ENCODE data around the gene ECE1. TPM values are rescaled to one million over a fixed set of nuclear protein-coding genes. Genes with fewer than 3 reads are reported as not detected.

The ECE1 gene
- total RNA-seq, 2 donors from 2014 or later: 99.0 to 149 TPM

DNA sequence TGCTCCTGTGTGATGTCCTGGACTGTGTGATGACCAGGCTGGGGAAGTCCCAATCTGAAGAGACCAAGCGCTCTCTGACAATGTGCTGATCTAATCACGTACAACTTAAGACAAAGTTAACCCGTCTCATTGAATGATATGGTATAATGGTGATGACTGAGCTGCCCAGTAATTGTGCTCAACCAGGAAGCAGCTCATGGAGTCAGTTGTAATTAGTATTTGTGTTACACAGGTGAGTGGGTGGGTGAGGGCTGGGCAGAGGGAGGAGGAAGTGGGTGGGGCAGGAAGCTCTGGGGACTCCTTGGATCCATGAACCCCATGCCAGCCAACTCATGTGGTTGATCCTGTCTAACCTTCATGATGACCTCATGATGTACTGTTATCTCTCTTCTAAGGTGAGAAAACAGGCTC lies 8.7 kb upstream of the ECE1 start:
- no peak for TF ChIP-seq CTCF (IDR thresholded peaks at IDR 0.05)
- Histone ChIP-seq H3K4me3 (no peak overlapping the region), H3K9ac (ENCODE audit: low read depth in 2 of 2, low read length in 2 of 2) (peak overlapping the region in 1 of 2 donors; percentile 40), H3K36me3 (no peaks in the 10 kb centered on the region), H3K27ac (peak overlapping the region; percentile 39), H3K4me1 (peaks cover 11% of the 10 kb centered on the region), H3K9me3 (no peaks in the 10 kb centered on the region), H3K27me3 (no peaks in the 10 kb centered on the region)
- intact Hi-C loops (cut with DNase I): no loop called here
- DNase-seq: peak; percentile 69

DNA sequence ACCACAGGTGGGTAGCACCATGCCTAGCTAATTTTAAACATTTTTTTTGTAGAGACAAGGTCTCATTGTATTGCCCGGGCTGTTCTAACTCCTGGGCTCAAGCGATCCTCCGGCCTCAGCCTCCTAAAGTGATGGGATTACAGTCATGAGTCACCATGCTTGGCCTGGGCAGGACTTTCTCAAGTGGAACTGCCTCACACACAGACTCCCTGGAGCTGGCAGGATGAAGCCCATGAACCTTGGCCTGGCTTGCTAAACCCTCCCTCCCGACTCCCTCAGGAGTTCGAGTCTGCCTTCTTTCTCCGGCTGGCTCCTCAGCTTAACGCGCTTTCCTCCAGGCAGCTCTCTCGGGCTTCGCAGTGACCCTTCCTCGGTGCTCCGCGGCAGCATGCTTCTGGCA lies 7.7 kb upstream of the ECE1 start:
- no peak for DNase-seq
- intact Hi-C loops (cut with DNase I): no loop called here
- peak overlapping the region in 1 of 2 donors; percentile 40 for H3K9ac ChIP-seq (ENCODE audit: low read depth in 2 of 2, low read length in 2 of 2)
- no peaks in the 10 kb centered on the region for H3K9me3 ChIP-seq
- no peak overlapping the region for H3K4me3 ChIP-seq
- H3K4me1 ChIP-seq: peaks cover 11% of the 10 kb centered on the region
- H3K27me3 ChIP-seq: no peaks in the 10 kb centered on the region
- H3K27ac ChIP-seq: peak overlapping the region; percentile 39
- H3K36me3 ChIP-seq: no peaks in the 10 kb centered on the region
- no peak for TF ChIP-seq CTCF (IDR thresholded peaks at IDR 0.05)

DNA sequence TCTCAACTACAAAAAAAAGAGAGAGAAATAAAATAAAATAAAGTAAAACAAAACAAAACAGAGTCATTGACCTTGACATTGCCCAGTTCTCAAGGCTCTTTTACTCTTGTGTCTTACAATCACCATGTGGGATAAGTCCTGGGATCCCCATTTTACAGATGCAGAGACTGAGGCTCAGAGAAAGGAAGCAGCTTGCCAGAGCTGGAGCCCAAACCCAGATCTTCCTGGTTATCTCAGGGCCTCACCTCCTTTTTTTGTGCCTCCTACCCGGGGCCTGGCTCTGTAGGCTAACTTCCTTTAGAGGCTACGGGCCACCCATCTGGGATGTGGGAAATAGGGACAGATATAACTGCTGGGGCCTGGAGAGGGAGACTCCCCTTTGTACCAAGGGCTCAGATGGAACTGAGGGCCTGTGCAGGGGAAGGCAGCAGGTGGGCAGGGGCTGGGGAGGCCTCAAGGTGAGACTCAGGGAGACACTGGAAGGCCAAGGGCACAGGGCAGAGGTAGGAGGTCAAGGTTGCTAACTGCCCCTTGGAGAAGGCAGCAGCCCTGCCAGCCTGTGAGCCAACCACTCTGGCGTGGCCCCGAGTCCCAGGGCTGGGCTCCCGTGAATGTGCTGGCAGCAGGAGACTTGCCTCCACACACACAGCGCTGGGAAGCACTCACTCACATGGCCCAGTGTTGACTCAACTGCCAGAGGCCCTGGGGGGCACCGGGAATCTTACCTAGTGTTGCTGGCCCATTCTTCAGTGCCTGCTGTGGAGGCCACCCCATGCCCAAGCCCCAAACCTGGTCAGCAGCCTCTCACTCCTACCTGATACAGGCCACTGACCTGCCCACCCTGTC lies 6.5 kb upstream of the ECE1 start:
- intact Hi-C loops (cut with DNase I): no loop called here
- peaks cover 5% of the 10 kb centered on the region for H3K4me1 ChIP-seq
- H3K9me3 ChIP-seq: no peaks in the 10 kb centered on the region
- H3K36me3 ChIP-seq: no peaks in the 10 kb centered on the region
- no peak overlapping the region for H3K27ac ChIP-seq
- DNase-seq: no peak
- H3K9ac ChIP-seq (ENCODE audit: low read depth in 2 of 2, low read length in 2 of 2): no peak overlapping the region
- H3K4me3 ChIP-seq: no peak overlapping the region
- H3K27me3 ChIP-seq: no peaks in the 10 kb centered on the region
- no peak for TF ChIP-seq CTCF (IDR thresholded peaks at IDR 0.05)

DNA sequence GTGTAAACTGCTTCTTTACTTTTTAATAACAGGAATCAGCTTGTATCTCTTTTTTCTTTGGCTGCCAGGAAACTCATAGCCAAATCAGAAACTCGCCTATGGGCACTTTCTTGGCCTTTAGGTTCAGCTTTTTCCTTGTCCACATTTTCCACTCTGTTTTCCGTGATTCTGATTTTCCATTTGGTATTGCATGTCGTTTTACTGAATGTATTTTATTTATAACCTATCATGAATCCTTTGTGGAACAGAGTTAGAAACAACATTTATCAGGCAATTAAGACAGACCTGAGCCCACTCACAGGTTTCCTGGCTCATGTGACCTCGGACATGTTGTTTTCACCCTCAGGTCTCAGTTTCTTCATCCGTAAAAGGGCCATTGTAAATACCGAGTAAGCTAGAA lies 5.3 kb upstream of the ECE1 start:
- H3K36me3 ChIP-seq: no peaks in the 10 kb centered on the region
- no peak for DNase-seq
- no peaks in the 10 kb centered on the region for H3K27me3 ChIP-seq
- no peaks in the 10 kb centered on the region for H3K9me3 ChIP-seq
- intact Hi-C loops (cut with DNase I): no loop called here
- H3K4me1 ChIP-seq: peaks cover 5% of the 10 kb centered on the region
- no peak for TF ChIP-seq CTCF (IDR thresholded peaks at IDR 0.05)
- no peak overlapping the region for H3K4me3 ChIP-seq
- no peak overlapping the region for H3K27ac ChIP-seq
- peak overlapping the region in 1 of 2 donors; percentile 37 for H3K9ac ChIP-seq (ENCODE audit: low read depth in 2 of 2, low read length in 2 of 2)

DNA sequence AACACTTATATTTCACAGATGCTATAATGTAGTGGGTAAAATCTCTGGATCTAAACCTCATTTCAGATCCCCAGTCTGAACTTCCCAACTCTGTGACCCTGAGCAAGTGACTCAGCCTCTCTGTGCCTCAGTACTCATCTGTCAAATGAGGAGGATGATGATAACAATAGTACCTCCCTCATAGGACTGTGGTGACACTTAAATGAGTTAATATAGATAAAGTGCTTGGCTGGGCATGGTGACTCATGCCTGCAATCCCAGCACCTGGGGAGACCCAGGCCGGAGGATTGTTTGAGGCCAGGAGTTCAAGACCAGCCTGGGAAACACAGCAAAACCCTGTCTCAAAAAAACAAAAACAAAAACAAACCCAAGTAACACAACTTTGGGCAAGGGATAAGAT lies 4.7 kb upstream of the ECE1 start:
- intact Hi-C loops (cut with DNase I): no loop called here
- no peak for TF ChIP-seq CTCF (IDR thresholded peaks at IDR 0.05)
- Histone ChIP-seq H3K36me3 (no peaks in the 10 kb centered on the region), H3K9me3 (no peaks in the 10 kb centered on the region), H3K27me3 (no peaks in the 10 kb centered on the region), H3K9ac (ENCODE audit: low read depth in 2 of 2, low read length in 2 of 2) (peak overlapping the region in 1 of 2 donors; percentile 30), H3K27ac (peak overlapping the region; percentile 79), H3K4me3 (no peak overlapping the region), H3K4me1 (peaks cover 5% of the 10 kb centered on the region)
- DNase-seq: no peak
